GM21786 (cell line): ENCODE measurements around the gene MAN1C1.

Experiments used
- ATAC-seq: cut with Tn5 transposase; IDR thresholded peaks from one replicate; pipeline ENCODE4 v1.9.1; 2021; ENCODE audit not compliant: unreplicated experiment

The MAN1C1 gene

GRCh38 chr1:25831569-25832196 is 215.1 kb downstream of the MAN1C1 start:
- no peak for ATAC-seq

- ATAC-seq: no peak
Measured at GRCh38 chr1:25832336-25833037, 215.9 kb downstream of the MAN1C1 start.

GRCh38 chr1:25833158-25833557 is 216.6 kb downstream of the MAN1C1 start:
- ATAC-seq: no peak
